Measurements from ENCODE around the gene IFITM10.
"Not testable (repeated sequence)": the region's sequence is repeated elsewhere in the genome, so short reads cannot be mapped to it uniquely, and the experiment has no call there.

The IFITM10 gene

DNA sequence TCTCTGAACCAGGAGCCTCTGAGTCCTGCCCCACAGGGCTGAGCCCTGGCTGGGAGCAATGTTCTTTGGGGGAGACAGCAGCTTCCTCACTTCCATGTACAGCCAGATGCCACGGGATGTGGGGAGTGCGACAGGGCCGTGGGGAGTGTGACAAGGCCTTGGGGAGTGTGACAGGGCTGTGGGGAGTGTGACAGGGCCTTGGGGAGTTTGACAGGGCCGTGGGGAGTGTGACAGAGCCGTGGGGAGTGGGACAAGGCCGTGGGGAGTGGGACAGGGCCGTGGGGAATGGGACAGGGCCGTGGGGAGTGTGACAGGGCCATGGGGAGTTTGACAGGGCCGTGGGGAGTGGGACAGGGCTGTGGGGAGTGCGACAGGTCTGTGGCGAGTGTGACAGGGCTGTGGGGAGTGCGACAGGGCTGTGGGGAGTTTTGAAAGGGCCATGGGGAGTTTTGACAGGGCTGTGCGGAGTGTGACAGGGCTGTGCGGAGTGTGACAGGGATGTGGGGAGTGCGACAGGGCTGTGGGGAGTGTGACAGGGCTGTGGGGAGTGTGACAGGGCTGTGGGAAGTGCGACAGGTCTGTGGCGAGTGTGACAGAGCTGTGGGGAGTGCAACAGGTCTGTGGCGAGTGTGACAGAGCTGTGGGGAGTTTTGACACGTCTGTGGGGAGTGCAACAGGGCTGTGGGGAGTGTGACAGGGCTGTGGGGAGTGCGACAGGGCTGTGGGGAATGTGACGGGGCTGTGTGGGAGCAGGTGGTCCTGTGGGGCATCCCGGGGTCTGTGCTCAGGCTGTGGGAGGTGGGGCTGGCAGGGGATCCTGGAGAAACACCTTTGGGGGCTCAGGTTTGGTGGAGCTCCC is 60.0 kb downstream of the IFITM10 start:
- DNase-seq (ENCODE audit: low spot score): no peak

DNA sequence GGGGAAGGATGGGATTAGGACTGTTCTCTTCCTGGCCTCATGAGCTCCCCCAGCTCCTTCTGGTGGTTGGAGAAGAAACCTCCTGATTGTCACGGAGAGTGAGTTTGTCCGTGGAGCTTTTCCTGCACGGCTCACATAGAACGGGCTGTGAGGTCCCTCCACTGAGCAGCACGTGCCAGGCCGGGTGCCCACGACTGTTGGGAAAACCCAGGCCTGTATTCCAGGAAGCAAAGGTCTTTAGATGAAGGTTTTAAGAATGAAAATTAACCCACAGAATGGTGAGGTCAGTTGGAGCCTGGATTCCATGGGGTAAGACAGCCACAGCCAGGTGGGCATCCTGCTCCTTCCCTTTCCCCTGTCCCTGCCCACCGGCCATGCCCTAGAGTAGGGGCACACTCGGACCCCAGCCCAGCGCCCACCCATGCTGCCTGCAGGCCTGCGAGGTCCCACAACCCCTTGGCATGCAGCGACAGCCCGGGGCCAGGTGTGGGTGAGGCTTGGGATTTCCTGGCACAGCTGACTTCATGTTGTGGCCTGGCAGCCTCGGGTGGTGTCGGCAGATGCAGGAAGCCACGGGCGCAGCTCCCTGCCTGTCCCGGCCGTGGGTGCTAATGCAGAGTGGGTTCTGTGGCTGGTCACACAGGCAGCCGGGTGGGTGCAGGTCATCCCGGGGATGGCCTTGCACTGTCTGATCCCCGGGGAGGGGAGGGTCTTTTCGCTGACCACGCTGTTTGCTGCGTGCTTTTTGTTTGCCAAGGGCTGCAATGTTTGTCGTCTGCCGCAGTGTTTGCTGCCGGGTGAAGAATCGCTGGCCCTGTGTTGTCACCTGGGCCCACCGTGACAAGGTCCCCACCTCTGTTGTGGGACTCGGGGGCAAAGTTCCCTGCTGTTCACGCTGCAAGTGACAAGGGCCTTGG is 60.9 kb downstream of the IFITM10 start:
- not testable (repeated sequence) for DNase-seq (ENCODE audit: low spot score)

- not testable (repeated sequence) for DNase-seq (ENCODE audit: low spot score)
Observed at GRCh38 chr11:1688336-1688947, 62.0 kb downstream of the IFITM10 start.

GRCh38 chr11:1686220-1686619 is 64.2 kb downstream of the IFITM10 start:
- DNase-seq (ENCODE audit: low spot score): not testable (repeated sequence)

- not testable (repeated sequence) for DNase-seq (ENCODE audit: low spot score)
Observed at GRCh38 chr11:1684886-1685874, 65.2 kb downstream of the IFITM10 start.

DNA sequence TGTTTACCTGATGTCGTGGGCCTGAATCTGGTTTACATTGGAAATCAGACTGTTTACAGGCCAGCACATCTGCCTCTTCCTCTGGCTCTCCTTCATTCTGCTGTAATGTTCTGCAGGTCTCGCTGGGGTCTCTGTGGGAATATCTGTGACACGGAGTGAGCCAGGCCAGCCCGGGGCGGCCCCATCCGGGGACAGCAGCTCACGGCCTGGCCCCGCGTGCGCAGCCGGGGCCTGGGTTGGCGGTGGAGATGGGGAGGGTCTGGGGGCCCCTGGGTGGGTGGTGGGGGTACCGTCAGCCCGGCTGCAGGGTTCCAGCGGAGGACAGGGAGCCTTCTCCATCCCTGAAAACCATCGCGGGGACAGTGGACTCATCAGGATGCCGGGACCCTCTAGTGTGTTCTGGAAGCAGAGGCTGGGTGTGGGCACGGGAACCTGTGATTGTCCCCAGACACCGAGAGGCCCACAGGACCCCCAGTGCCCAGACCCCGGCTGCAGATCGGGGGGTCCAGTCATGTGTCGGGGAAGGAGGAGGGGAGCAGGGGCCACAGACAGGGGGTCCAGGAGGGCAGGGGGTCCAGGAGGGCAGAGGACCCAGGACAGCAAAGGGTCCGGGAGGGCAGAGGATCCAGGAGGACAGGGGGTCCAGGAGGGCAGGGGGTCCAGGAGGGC is 66.4 kb downstream of the IFITM10 start:
- not testable (repeated sequence) for DNase-seq (ENCODE audit: low spot score)

DNA sequence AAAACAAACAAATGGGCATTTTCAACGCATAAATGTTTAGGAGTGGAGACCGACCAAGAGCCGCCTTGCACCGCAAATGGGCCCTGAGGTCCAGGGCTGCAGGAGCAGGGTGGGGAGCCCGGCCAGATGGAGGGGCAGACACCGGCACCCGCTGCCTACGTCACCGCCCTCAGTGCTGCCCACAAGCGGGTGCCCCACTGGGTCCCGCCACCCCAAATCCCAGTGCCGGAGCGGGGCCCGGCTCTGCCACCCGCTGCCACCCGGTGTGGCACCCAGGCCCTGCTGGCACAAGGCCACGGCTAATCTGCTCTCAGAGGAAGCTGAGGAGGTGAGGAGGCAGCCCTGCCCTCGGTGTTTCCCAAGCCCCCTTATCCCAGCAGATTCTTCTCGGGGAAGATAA is 67.2 kb downstream of the IFITM10 start:
- not testable (repeated sequence) for DNase-seq (ENCODE audit: low spot score)

Measured in CD4-positive, alpha-beta T cell treated with Interleukin-15 for 4 hours (primary cell).